Natural killer cell treated with Interleukin-12 subunit alpha and Interleukin-12 subunit beta and Interleukin-15 and Interleukin-18, amount 100 ng/mL, for 72 hours (primary cell): ENCODE measurements around the gene GAS6. TPM values are rescaled to one million over a fixed set of nuclear protein-coding genes. Genes with fewer than 3 reads are reported as not detected.
"Not testable (repeated sequence)": the region's sequence is repeated elsewhere in the genome, so short reads cannot be mapped to it uniquely, and the experiment has no call there.

Source experiments
- ATAC-seq, 2 donors: fragments of 150-1000 bp; cut with Tn5 transposase in 1 of 2; sonication (Bioruptor Pico), chemical (Tn5 transposase) in 1 of 2; 2 replicates each; pipeline ENCODE4 v1.10.0; 2021
- DNase-seq: peaks from one replicate; pipeline ENCODE4 v3.0.0; 2022; ENCODE audit warnings: low spot score
- H3K27ac Mint-ChIP-seq, 2 donors: 1 replicate in 1 of 2; 2 replicates in 1 of 2; pipeline ENCODE4 v1.8.0; 2022; ENCODE audit warnings: mixed read lengths in 2 of 2, mild to moderate bottlenecking in 1 of 2, moderate library complexity in 1 of 2
- H3K27me3 Mint-ChIP-seq, 2 donors: 1 replicate in 1 of 2; 2 replicates in 1 of 2; pipeline ENCODE4 v1.8.0; 2022; ENCODE audit warnings: mixed read lengths in 2 of 2
- H3K36me3 Mint-ChIP-seq: one replicate; pipeline ENCODE4 v1.8.0; 2022; ENCODE audit warnings: mixed read lengths
- H3K4me1 Mint-ChIP-seq, 2 donors: 1 replicate in 1 of 2; 2 replicates in 1 of 2; pipeline ENCODE4 v1.8.0; 2022; ENCODE audit warnings: low read depth in 2 of 2, mixed read lengths in 2 of 2, mild to moderate bottlenecking in 1 of 2
- H3K4me3 Mint-ChIP-seq: one replicate; pipeline ENCODE4 v1.8.0; 2022; ENCODE audit warnings: mixed read lengths
- H3K9me3 Mint-ChIP-seq: 2 replicates; pipeline ENCODE4 v1.8.0; 2022; ENCODE audit warnings: mixed read lengths
- total RNA-seq, 2 donors: library from RNA; stranded (reverse); gene quantifications; one replicate each; pipeline ENCODE4 v1.2.3, GENCODE V29; 2022

Gene GAS6
- total RNA-seq, 2 donors from 2014 or later: 0.45 TPM; not detected in 1

DNA sequence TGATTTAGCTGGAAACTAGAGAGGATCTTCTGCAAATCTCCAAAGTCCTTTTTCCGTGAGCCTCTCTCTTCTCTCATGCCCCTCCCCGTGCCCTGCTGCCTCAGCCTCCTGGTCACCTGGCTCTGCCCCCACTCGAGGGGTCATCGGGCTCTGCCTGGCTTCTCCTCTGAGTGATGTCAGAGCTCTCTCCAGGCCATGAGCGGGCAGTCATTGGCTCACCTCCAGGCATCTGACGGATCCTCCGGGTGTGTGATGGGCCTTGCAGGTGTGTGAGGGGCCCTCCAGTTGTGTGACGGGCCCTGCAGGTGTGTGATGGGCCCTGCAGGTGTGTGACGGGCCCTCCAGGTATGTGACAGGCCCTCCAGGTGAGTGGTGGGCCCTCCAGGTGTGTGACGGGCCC, 10.3 kb upstream of the GAS6 start:
- Mint-ChIP-seq H3K9me3 (no peaks in the 10 kb centered on the region), H3K27me3 (peaks cover 12 to 23% of the 10 kb centered on the region in 2 donors), H3K4me3 (no peak overlapping the region), H3K4me1 (peaks cover 0 to 5% of the 10 kb centered on the region in 2 donors), H3K27ac (no peak overlapping the region), H3K36me3 (no peaks in the 10 kb centered on the region)
- no peak for DNase-seq
- no peak for ATAC-seq

DNA sequence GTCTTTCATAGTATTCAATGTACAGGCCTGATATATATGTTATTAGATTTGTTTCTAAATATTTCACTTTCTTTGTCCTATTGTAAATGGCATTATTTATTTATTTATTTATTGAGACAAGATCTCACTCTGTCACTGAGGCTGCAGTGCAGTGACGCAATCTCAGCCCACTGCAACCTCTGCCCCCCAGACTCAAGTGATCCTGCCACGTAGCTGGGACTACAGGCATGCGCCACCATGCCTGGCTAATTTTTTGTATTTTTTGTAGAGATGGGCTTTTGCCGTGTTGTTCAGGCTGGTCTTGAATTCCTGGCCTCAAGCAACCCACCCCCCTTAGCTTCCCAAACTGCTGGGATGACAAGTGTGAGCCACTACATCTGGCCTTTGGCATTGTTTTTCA, 5.4 kb upstream of the GAS6 start:
- H3K36me3 Mint-ChIP-seq: peaks cover 6% of the 10 kb centered on the region
- DNase-seq (no peak), ATAC-seq (no peak)
- no peaks in the 10 kb centered on the region for H3K9me3 Mint-ChIP-seq
- no peak overlapping the region for H3K4me3 Mint-ChIP-seq
- peaks cover 40 to 61% of the 10 kb centered on the region in 2 donors for H3K27me3 Mint-ChIP-seq
- H3K4me1 Mint-ChIP-seq: peaks cover 0 to 4% of the 10 kb centered on the region in 2 donors
- H3K27ac Mint-ChIP-seq: no peak overlapping the region

DNA sequence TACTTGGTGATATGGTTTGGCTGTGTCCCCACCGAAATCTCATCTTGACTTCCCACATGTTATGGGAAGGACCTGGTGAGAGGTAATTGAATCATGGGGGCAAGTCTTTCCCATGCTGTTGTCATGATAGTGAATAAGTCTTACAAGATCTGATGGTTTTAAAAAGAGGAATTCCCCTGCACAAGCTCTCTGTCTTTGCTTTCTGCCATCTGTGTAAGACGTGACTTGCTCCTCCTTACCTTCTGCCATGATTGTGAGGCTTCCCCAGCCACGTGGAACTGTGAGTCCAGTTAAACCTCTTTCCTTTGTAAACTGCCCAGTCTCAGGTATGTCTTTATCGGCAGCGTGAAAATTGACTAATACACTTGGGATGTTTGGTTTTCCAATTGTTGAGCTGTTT, 4.0 kb upstream of the GAS6 start:
- H3K36me3 Mint-ChIP-seq, H3K4me3 Mint-ChIP-seq, H3K9me3 Mint-ChIP-seq, ATAC-seq, DNase-seq, H3K27ac Mint-ChIP-seq, H3K4me1 Mint-ChIP-seq: not testable (repeated sequence)
- H3K27me3 Mint-ChIP-seq: peaks cover 40 to 59% of the 10 kb centered on the region in 2 donors

GRCh38 chr13:113865427-113865826, 1.6 kb upstream of the GAS6 start:
- DNase-seq (no peak), ATAC-seq (no peak)
- peaks cover 38 to 55% of the 10 kb centered on the region in 2 donors for H3K27me3 Mint-ChIP-seq
- H3K9me3 Mint-ChIP-seq: no peaks in the 10 kb centered on the region
- no peak overlapping the region for H3K4me3 Mint-ChIP-seq
- no peak overlapping the region for H3K27ac Mint-ChIP-seq
- peaks cover 6% of the 10 kb centered on the region for H3K36me3 Mint-ChIP-seq
- H3K4me1 Mint-ChIP-seq: peaks cover 5 to 6% of the 10 kb centered on the region in 2 donors

- ATAC-seq (no peak), DNase-seq (no peak)
- Mint-ChIP-seq H3K27me3 (peaks cover 37 to 58% of the 10 kb centered on the region in 2 donors), H3K36me3 (peaks cover 6% of the 10 kb centered on the region), H3K4me3 (peak overlapping the region; percentile 64), H3K4me1 (peaks cover 7 to 10% of the 10 kb centered on the region in 2 donors), H3K27ac (no peak overlapping the region), H3K9me3 (peaks cover 1% of the 10 kb centered on the region)
These were observed 506 bp upstream of the GAS6 start for GRCh38 chr13:113864273-113864890.

- peaks cover 3% of the 10 kb centered on the region for H3K36me3 Mint-ChIP-seq
- H3K9me3 Mint-ChIP-seq: peaks cover 13% of the 10 kb centered on the region
- DNase-seq (no peak), ATAC-seq (peak in 1 of 2 donors; percentile 16)
- no peak overlapping the region for H3K4me3 Mint-ChIP-seq
- no peak overlapping the region for H3K27ac Mint-ChIP-seq
- H3K27me3 Mint-ChIP-seq: peaks cover 31 to 47% of the 10 kb centered on the region in 2 donors
- peaks cover 7 to 16% of the 10 kb centered on the region in 2 donors for H3K4me1 Mint-ChIP-seq
These were observed 849 bp downstream of the GAS6 start for GRCh38 chr13:113862931-113863523.

- Mint-ChIP-seq H3K27me3 (peaks cover 27 to 41% of the 10 kb centered on the region in 2 donors), H3K4me3 (peak overlapping the region; percentile 66)
These were observed 1.5 kb downstream of the GAS6 start for GRCh38 chr13:113862191-113862930.

DNA sequence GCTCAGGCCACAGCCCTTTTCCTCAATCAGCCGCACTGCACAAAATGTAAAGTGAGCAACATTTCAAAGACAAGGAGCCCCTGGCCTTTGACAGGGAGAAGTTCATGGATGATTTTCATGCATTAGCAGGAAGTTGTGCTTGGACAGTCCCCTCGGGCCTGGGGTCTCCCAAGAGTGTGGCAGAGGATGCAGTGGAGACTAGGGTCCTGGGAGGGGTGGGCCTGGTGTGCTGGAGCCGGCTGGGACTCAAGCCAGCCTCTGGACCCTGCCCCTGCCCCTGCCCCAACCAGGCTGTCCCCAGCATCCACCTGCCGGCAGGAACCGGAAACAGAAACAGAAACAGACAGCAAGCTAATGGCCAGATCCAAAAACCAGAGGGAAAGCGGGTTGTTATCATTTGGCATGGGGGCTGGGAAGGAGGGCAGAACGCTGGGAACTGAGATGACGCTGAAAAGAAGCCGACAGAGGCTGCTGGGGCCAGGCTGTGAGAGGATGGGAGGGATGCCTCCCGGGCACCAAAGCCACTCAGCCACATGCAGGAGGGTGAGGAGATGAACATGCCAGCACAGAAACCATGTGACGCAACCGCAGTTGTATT, 2.3 kb downstream of the GAS6 start:
- Mint-ChIP-seq H3K9me3 (peaks cover 13% of the 10 kb centered on the region), H3K4me3 (no peak overlapping the region), H3K36me3 (no peaks in the 10 kb centered on the region), H3K27ac (no peak overlapping the region), H3K4me1 (peaks cover 7 to 16% of the 10 kb centered on the region in 2 donors), H3K27me3 (peaks cover 25 to 41% of the 10 kb centered on the region in 2 donors)
- DNase-seq (no peak), ATAC-seq (no peak)

More at GRCh38 chr13:113862191-113862930, 1.5 kb downstream of the GAS6 start:
- H3K4me1 Mint-ChIP-seq: peaks cover 7 to 16% of the 10 kb centered on the region in 2 donors
- no peaks in the 10 kb centered on the region for H3K36me3 Mint-ChIP-seq
- DNase-seq: no peak
- no peak overlapping the region for H3K27ac Mint-ChIP-seq
- no peak for ATAC-seq
- H3K9me3 Mint-ChIP-seq: peaks cover 13% of the 10 kb centered on the region

GRCh38 chr13:113860665-113861432, 3.0 kb downstream of the GAS6 start:
- ATAC-seq: no peak
- Mint-ChIP-seq H3K36me3 (no peaks in the 10 kb centered on the region), H3K4me1 (peaks cover 7 to 16% of the 10 kb centered on the region in 2 donors), H3K27me3 (peaks cover 21 to 37% of the 10 kb centered on the region in 2 donors), H3K27ac (no peak overlapping the region), H3K9me3 (peaks cover 13% of the 10 kb centered on the region), H3K4me3 (no peak overlapping the region)
- no peak for DNase-seq

GRCh38 chr13:113860051-113860664, 3.7 kb downstream of the GAS6 start:
- Mint-ChIP-seq H3K27ac (no peak overlapping the region), H3K27me3 (peaks cover 16 to 30% of the 10 kb centered on the region in 2 donors), H3K36me3 (no peaks in the 10 kb centered on the region), H3K4me3 (no peak overlapping the region), H3K4me1 (peaks cover 7 to 16% of the 10 kb centered on the region in 2 donors), H3K9me3 (peaks cover 13% of the 10 kb centered on the region)
- ATAC-seq (no peak), DNase-seq (no peak)

DNA sequence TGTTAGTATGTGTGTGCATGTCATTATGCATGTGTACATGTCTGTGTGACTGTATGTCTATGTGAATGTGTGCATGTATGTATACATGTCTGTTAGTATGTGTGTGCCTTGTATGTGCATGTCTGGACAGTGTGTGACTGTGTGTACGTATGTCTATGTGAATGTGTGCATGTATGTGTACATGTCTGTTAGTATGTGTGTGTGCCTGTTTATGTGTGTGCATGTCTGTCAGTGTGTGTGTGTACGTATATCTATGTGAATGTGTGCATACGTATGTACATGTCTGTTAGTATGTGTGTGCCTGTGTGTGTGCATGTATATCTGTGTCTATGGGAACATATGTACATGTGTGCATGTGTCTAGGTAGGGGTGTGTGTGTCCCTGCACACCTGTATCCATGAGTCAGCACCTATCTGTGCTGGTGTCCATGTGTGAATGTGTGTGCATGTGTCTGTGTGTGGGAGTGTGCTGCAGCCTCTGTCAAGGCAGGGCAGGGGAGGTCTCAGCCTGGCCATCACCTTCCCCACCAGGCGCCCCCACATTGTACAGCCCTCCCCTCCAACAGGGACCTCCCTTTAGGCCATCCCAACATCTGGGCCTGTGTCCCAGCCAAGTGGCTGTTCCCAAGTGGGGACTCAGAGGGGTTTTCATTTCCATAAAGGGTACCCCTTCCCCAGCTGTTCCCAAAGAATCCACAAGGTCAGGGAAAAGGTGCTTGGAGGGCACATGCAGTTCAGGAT, 4.4 kb downstream of the GAS6 start:
- no peak for ATAC-seq
- H3K4me3 Mint-ChIP-seq: no peak overlapping the region
- no peak overlapping the region for H3K27ac Mint-ChIP-seq
- peaks cover 11 to 19% of the 10 kb centered on the region in 2 donors for H3K4me1 Mint-ChIP-seq
- H3K36me3 Mint-ChIP-seq: no peaks in the 10 kb centered on the region
- no peak for DNase-seq
- H3K27me3 Mint-ChIP-seq: peaks cover 16 to 23% of the 10 kb centered on the region in 2 donors
- H3K9me3 Mint-ChIP-seq: peaks cover 13% of the 10 kb centered on the region

GRCh38 chr13:113857531-113858195, 6.2 kb downstream of the GAS6 start:
- peaks cover 13 to 21% of the 10 kb centered on the region in 2 donors for H3K4me1 Mint-ChIP-seq
- H3K4me3 Mint-ChIP-seq: no peak overlapping the region
- no peak for ATAC-seq
- H3K36me3 Mint-ChIP-seq: no peaks in the 10 kb centered on the region
- H3K27me3 Mint-ChIP-seq: peaks cover 15 to 18% of the 10 kb centered on the region in 2 donors
- H3K27ac Mint-ChIP-seq: no peak overlapping the region
- H3K9me3 Mint-ChIP-seq: peaks cover 13% of the 10 kb centered on the region
- DNase-seq: no peak
